SK-N-SH (cell line): ENCODE data around the gene CPZ. TPM values are rescaled to one million over a fixed set of nuclear protein-coding genes. Genes with fewer than 3 reads are reported as not detected.

Experiments
- CTCF ChIA-PET: fragments of 300-600, 350-600 bp; formaldehyde crosslinking; extraction: SDS; loops from one replicate; lab custom pipeline; 2021; lab: Yijun Ruan, JAX
- POLR2A ChIA-PET: fragments of 350-600 bp; sonication (Branson Sonifier 250); formaldehyde crosslinking; extraction: SDS; loops from one replicate; lab custom pipeline; 2020; ENCODE audit warnings: antibody characterized with exemption, inconsistent platforms; lab: Yijun Ruan, JAX
- DNase-seq: peaks from one replicate; pipeline ENCODE4 v3.0.0; 2012
- H2AFZ ChIP-seq: fragments of 200-600 bp; sonication (generic); 2 replicates; pipeline ENCODE4 v1.8.1; 2016; ENCODE audit warnings: antibody characterized with exemption, mild to moderate bottlenecking, low read depth
- H3F3A ChIP-seq: fragments of 200-600 bp; sonication (generic); replicated peaks from 2 replicates; pipeline ENCODE3; 2016; ENCODE audit warnings: antibody characterized with exemption, mild to moderate bottlenecking; ENCODE audit not compliant: insufficient read depth
- H3K27ac ChIP-seq, 2 experiments: fragments of 200-500 bp in 1 of 2; fragments of 200-600 bp in 1 of 2; sonication (Bioruptor generic) in 1 of 2; sonication (generic), shearing (Covaris generic) in 1 of 2; 2 replicates each; pipeline versions ENCODE4 v1.5.1 to v1.6.1; 2014 to 2016; ENCODE audit warnings: low read depth in 2 of 2, inconsistent platforms in 1 of 2, low read length in 1 of 2, mild to moderate bottlenecking in 1 of 2, mixed read lengths in 1 of 2
- H3K27me3 ChIP-seq: fragments of 200-600 bp; sonication (generic), shearing (Covaris generic); 2 replicates; pipeline ENCODE4 v1.6.1; 2016; ENCODE audit warnings: mixed run types; ENCODE audit not compliant: insufficient read depth
- H3K36me3 ChIP-seq, 2 experiments: fragments of 200-500 bp in 1 of 2; fragments of 200-600 bp in 1 of 2; sonication (Bioruptor generic) in 1 of 2; sonication (generic) in 1 of 2; replicated peaks in 1 of 2; 2 replicates each; pipeline versions ENCODE3 to v1.5.1; 2014 to 2016; ENCODE audit warnings: low read length in 1 of 2, mild to moderate bottlenecking in 1 of 2; ENCODE audit not compliant: insufficient read depth in 2 of 2, control insufficient read depth in 1 of 2
- H3K4me1 ChIP-seq, 2 experiments: fragments of 200-500 bp in 1 of 2; fragments of 200-600 bp in 1 of 2; sonication (Bioruptor generic) in 1 of 2; sonication (generic), shearing (Covaris generic) in 1 of 2; 2 replicates each; pipeline versions ENCODE4 v1.5.1 to v1.6.1; 2014 to 2016; ENCODE audit warnings: low read depth in 1 of 2, low read length in 1 of 2, mixed run types in 1 of 2; ENCODE audit not compliant: insufficient read depth in 2 of 2, control insufficient read depth in 1 of 2
- H3K4me2 ChIP-seq: fragments of 200-600 bp; sonication (generic), shearing (Covaris generic); 2 replicates; pipeline ENCODE4 v1.6.1; 2017; ENCODE audit warnings: mixed run types
- H3K4me3 ChIP-seq, 2 experiments: fragments of 200-500 bp in 1 of 2; fragments of 200-600 bp in 1 of 2; sonication (Bioruptor generic) in 1 of 2; sonication (generic), shearing (Covaris generic) in 1 of 2; 2 replicates each; pipeline versions ENCODE4 v1.5.1 to v1.8.1; 2014 to 2016; ENCODE audit warnings: low read depth in 2 of 2, inconsistent platforms in 1 of 2, low read length in 1 of 2, mild to moderate bottlenecking in 1 of 2, mixed read lengths in 1 of 2, moderate library complexity in 1 of 2
- H3K79me2 ChIP-seq: fragments of 200-600 bp; sonication (generic); 2 replicates; pipeline ENCODE4 v1.8.1; 2017; ENCODE audit warnings: mild to moderate bottlenecking; ENCODE audit not compliant: insufficient read depth
- H3K9ac ChIP-seq: fragments of 200-600 bp; sonication (generic); 2 replicates; pipeline ENCODE4 v1.6.1; 2017; ENCODE audit warnings: mixed run types
- H3K9me2 ChIP-seq: fragments of 200-600 bp; sonication (generic); 2 replicates; pipeline ENCODE4 v1.6.1; 2017; ENCODE audit warnings: mixed run types
- H3K9me3 ChIP-seq: fragments of 200-600 bp; sonication (generic); 2 replicates; pipeline ENCODE4 v1.6.1; 2017; ENCODE audit warnings: mixed run types, mild to moderate bottlenecking, moderate library complexity
- H4K20me1 ChIP-seq: fragments of 200-600 bp; sonication (generic); 2 replicates; pipeline ENCODE4 v1.6.1; 2017; ENCODE audit warnings: mild to moderate bottlenecking, mixed run types; ENCODE audit not compliant: insufficient read depth
- CHD2 ChIP-seq: fragments of 150-350 bp; IDR thresholded peaks from 2 replicates; pipeline ENCODE4 v1.6.1; 2018; ENCODE audit warnings: low read length; ENCODE audit not compliant: partially characterized antibody
- CTCF ChIP-seq: fragments of 200-600 bp; sonication (generic); IDR thresholded peaks from 2 replicates; pipeline ENCODE4 v1.6.1; 2017; ENCODE audit warnings: antibody characterized with exemption, mild to moderate bottlenecking, moderate library complexity
- ELF1 ChIP-seq: IDR thresholded peaks from 2 replicates; pipeline ENCODE4 v1.4.0; 2012
- EP300 ChIP-seq, 2 experiments: IDR thresholded peaks; 2 replicates each; pipeline versions ENCODE4 v1.4.0 to v1.6.1; 2012; ENCODE audit warnings: borderline replicate concordance in 1 of 2, low read depth in 1 of 2, low read length in 1 of 2
- FOSL2 ChIP-seq: IDR thresholded peaks from 2 replicates; pipeline ENCODE4 v1.4.0; 2012; ENCODE audit warnings: low read depth, mild to moderate bottlenecking, moderate library complexity, borderline replicate concordance
- GABPA ChIP-seq: IDR thresholded peaks from 2 replicates; pipeline ENCODE4 v1.4.0; 2012; ENCODE audit warnings: low read depth, mild to moderate bottlenecking
- GATA2 ChIP-seq: sonication (generic); formaldehyde crosslinking; IDR thresholded peaks from 2 replicates; pipeline ENCODE4 v1.5.0; 2020; ENCODE audit warnings: mild to moderate bottlenecking, missing genetic modification reagents
- IRF3 ChIP-seq: fragments of 150-350 bp; IDR thresholded peaks from 2 replicates; pipeline ENCODE4 v1.6.1; 2016; ENCODE audit warnings: mild to moderate bottlenecking, low read depth, low read length
- MAX ChIP-seq: IDR thresholded peaks from 2 replicates; pipeline ENCODE4 v1.4.0; 2012; ENCODE audit warnings: low read depth
- MXI1 ChIP-seq: IDR thresholded peaks from 2 replicates; pipeline ENCODE4 v1.6.1; 2012; ENCODE audit warnings: mild to moderate bottlenecking, low read depth, low read length, improper control_type of control experiment
- PBX3 ChIP-seq: IDR thresholded peaks from 2 replicates; pipeline ENCODE4; 2012
- POLR2AphosphoS5 ChIP-seq: IDR thresholded peaks from 2 replicates; pipeline ENCODE4 v1.6.1; 2012; ENCODE audit warnings: low read depth, low read length
- REST ChIP-seq: IDR thresholded peaks from 2 replicates; pipeline ENCODE4 v1.6.1; 2012; ENCODE audit warnings: mild to moderate bottlenecking, low read depth, low read length, moderate library complexity
- RFX5 ChIP-seq: IDR thresholded peaks from 2 replicates; pipeline ENCODE4 v1.6.1; 2012; ENCODE audit warnings: mild to moderate bottlenecking, improper control_type of control experiment, low read length
- SIN3A ChIP-seq: IDR thresholded peaks from 2 replicates; pipeline ENCODE4 v1.6.1; 2012; ENCODE audit warnings: low read depth, mild to moderate bottlenecking, low read length, moderate library complexity, borderline replicate concordance
- TAF1 ChIP-seq: IDR thresholded peaks from 2 replicates; pipeline ENCODE4 v1.6.1; 2012; ENCODE audit warnings: low read depth, mild to moderate bottlenecking, low read length, moderate library complexity, borderline replicate concordance
- TEAD4 ChIP-seq: IDR thresholded peaks from 2 replicates; pipeline ENCODE4 v1.4.0; 2012; ENCODE audit warnings: mild to moderate bottlenecking, borderline replicate concordance; ENCODE audit not compliant: insufficient read depth
- USF2 ChIP-seq: fragments of 150-350 bp; IDR thresholded peaks from 2 replicates; pipeline ENCODE4 v1.6.1; 2017; ENCODE audit warnings: antibody characterized with exemption, low read length, low read depth, borderline replicate concordance
- YY1 ChIP-seq: IDR thresholded peaks from 2 replicates; pipeline ENCODE4 v1.4.0; 2012; ENCODE audit warnings: low read depth, mild to moderate bottlenecking
- ZBTB33 ChIP-seq: IDR thresholded peaks from 2 replicates; pipeline ENCODE4 v1.4.0; 2012; ENCODE audit warnings: low read depth, borderline replicate concordance
- WGBS: methylation state at CpG from one replicate; pipeline ENCODE4 v1.1.6; 2017; ENCODE audit warnings: low lambda C conversion rate; 5-methylcytosine and 5-hydroxymethylcytosine counted together
- polyA plus RNA-seq, 3 experiments: library from polyadenylated mRNA; depleted of rRNA; stranded (reverse); fragments of >200 nt; gene quantifications; 2 replicates each; pipeline ENCODE4 v1.2.3, GENCODE V29; 2012

Gene CPZ
- polyA plus RNA-seq, 1 of the 3 experiments (the other 2 are of a cell fraction), result not detected

GRCh38 chr4:8662776-8663175 is 70.2 kb downstream of the CPZ start:
- H3K4me2 ChIP-seq, result no peak overlapping the region
- no peak overlapping the region for H3K4me3 ChIP-seq
- no peaks in the 10 kb centered on the region for H3K9me3 ChIP-seq
- H3K4me1 ChIP-seq, result no peaks in the 10 kb centered on the region
- no peaks in the 10 kb centered on the region for H3K27me3 ChIP-seq
- H3K27ac ChIP-seq, result no peak overlapping the region
- CTCF ChIA-PET, result interaction anchor here (1.3 to 1.5 kb wide), 2 partner anchors 222 to 254 kb away, joined by 3 to 5 read pairs; no protein-coding TSS in a partner anchor
- no peaks in the 10 kb centered on the region for H3K79me2 ChIP-seq
- POLR2A ChIA-PET, result no interaction called here
- no peaks in the 10 kb centered on the region for H3F3A ChIP-seq
- H3K9me2 ChIP-seq, result no peaks in the 10 kb centered on the region
- no peaks in the 10 kb centered on the region for H3K36me3 ChIP-seq
- WGBS, result 21% methylated on average over 4 of the region's 9 CpGs
- no peak for TF ChIP-seq ZBTB33
- no peak for TF ChIP-seq YY1
- TF ChIP-seq PBX3, result no peak
- no peak for TF ChIP-seq TAF1
- no peak for TF ChIP-seq POLR2AphosphoS5
- no peak for TF ChIP-seq GABPA
- no peak for TF ChIP-seq ELF1
- TF ChIP-seq IRF3, result no peak
- TF ChIP-seq RFX5, result no peak
- no peak for TF ChIP-seq MXI1
- no peak for TF ChIP-seq MAX
- TF ChIP-seq GATA2 (CRISPR knock-in tag), result no peak
- no peak for TF ChIP-seq EP300 (IDR thresholded peaks at IDR 0.05; ENCODE audit: borderline replicate concordance in 1 of 2, low read depth in 1 of 2, low read length in 1 of 2)
- TF ChIP-seq TEAD4, result no peak
- no peak for TF ChIP-seq SIN3A
- TF ChIP-seq CHD2, result no peak
- TF ChIP-seq USF2, result no peak
- no peak for TF ChIP-seq FOSL2
- TF ChIP-seq REST, result no peak
- TF ChIP-seq CTCF, result no peak
- no peak overlapping the region for H3K9ac ChIP-seq
- no peaks in the 10 kb centered on the region for H4K20me1 ChIP-seq
- H2AFZ ChIP-seq, result no peak overlapping the region
- no peak for DNase-seq
